CD4-positive, CD25-positive, alpha-beta regulatory T cell (primary cell): ENCODE results near the gene GOLGA8R. TPM values are rescaled to one million over a fixed set of nuclear protein-coding genes. Genes with fewer than 3 reads are reported as not detected.
"Not testable (repeated sequence)": the region's sequence is repeated elsewhere in the genome, so short reads cannot be mapped to it uniquely, and the experiment has no call there.

Source experiments
- ATAC-seq, 2 donors: fragments of 150-1000 bp; cut with Tn5 transposase; one replicate each; pipeline ENCODE4 v1.10.0; 2021; ENCODE audit warnings: low read depth in 2 of 2, moderate number of reproducible peaks in 2 of 2, moderate library complexity in 1 of 2
- DNase-seq, 3 donors: peaks; one replicate each; pipeline versions ENCODE4 v3.0.0 to v3.0.0-alpha.2; 2012 to 2022; ENCODE audit warnings: mixed read lengths in 1 of 3
- H3K27ac ChIP-seq: one replicate; pipeline ENCODE4 v1.7.0; 2013; ENCODE audit warnings: mild to moderate bottlenecking, low read length; ENCODE audit not compliant: insufficient read depth, poor library complexity, severe bottlenecking
- H3K27me3 ChIP-seq: one replicate; pipeline ENCODE4 v1.7.0; 2013; ENCODE audit warnings: low read length; ENCODE audit not compliant: control insufficient read depth, insufficient read depth
- H3K36me3 ChIP-seq: one replicate; pipeline ENCODE4 v1.7.0; 2013; ENCODE audit warnings: mild to moderate bottlenecking, low read length, moderate library complexity; ENCODE audit not compliant: control insufficient read depth, insufficient read depth
- H3K4me1 ChIP-seq: 2 replicates; pipeline ENCODE4 v1.7.0; 2013; ENCODE audit warnings: mild to moderate bottlenecking, low read length; ENCODE audit not compliant: insufficient read depth, control insufficient read depth, poor library complexity, severe bottlenecking
- H3K4me3 ChIP-seq: one replicate; pipeline ENCODE4 v1.7.0; 2013; ENCODE audit warnings: low read depth, mild to moderate bottlenecking, low read length, moderate library complexity
- H3K9me3 ChIP-seq, 2 experiments: 1 replicate in 1 of 2; 2 replicates in 1 of 2; pipeline ENCODE4 v1.7.0; 2013; ENCODE audit warnings: low read length in 2 of 2, mild to moderate bottlenecking in 1 of 2, moderate library complexity in 1 of 2; ENCODE audit not compliant: control insufficient read depth in 2 of 2
- H3K27ac Mint-ChIP-seq, 3 donors: one replicate each; pipeline ENCODE4 v1.8.0; 2020 to 2022; ENCODE audit warnings: mild to moderate bottlenecking in 3 of 3, mixed read lengths in 3 of 3, moderate library complexity in 2 of 3
- H3K27me3 Mint-ChIP-seq: one replicate; pipeline ENCODE4 v1.8.0; 2022; ENCODE audit warnings: mild to moderate bottlenecking, mixed read lengths
- H3K36me3 Mint-ChIP-seq: one replicate; pipeline ENCODE4 v1.8.0; 2020; ENCODE audit warnings: mixed read lengths
- H3K4me1 Mint-ChIP-seq, 4 donors: one replicate each; pipeline ENCODE4 v1.8.0; 2020 to 2022; ENCODE audit warnings: mixed read lengths in 4 of 4, mild to moderate bottlenecking in 1 of 4
- H3K4me3 Mint-ChIP-seq, 4 donors: one replicate each; pipeline ENCODE4 v1.8.0; 2020 to 2022; ENCODE audit warnings: mild to moderate bottlenecking in 4 of 4, mixed read lengths in 4 of 4, moderate library complexity in 3 of 4
- H3K9me3 Mint-ChIP-seq, 7 donors: one replicate each; pipeline ENCODE4 v1.8.0; 2020 to 2022; ENCODE audit warnings: mixed read lengths in 7 of 7, mild to moderate bottlenecking in 3 of 7, moderate library complexity in 2 of 7
- polyA plus RNA-seq, 4 donors: library from polyadenylated mRNA; unstranded; fragments of 300-500 nt; fragmentation: Illumina TruSeq; gene quantifications; one replicate each; pipeline ENCODE4 v1.2.3, GENCODE V29; 2021
- total RNA-seq: library from RNA; stranded (reverse); gene quantifications from one replicate; pipeline ENCODE4 v1.2.3, GENCODE V29; 2022

Gene GOLGA8R
- total and polyA plus RNA-seq, 5 donors from 2014 or later, result 0.08 to 0.69 TPM; not detected in 3

- H3K9me3 ChIP-seq, H3K4me1 ChIP-seq, H3K4me3 Mint-ChIP-seq, H3K27ac ChIP-seq, H3K27me3 Mint-ChIP-seq, H3K9me3 Mint-ChIP-seq, H3K27ac Mint-ChIP-seq, H3K27me3 ChIP-seq, ATAC-seq, H3K4me1 Mint-ChIP-seq, H3K4me3 ChIP-seq, H3K36me3 ChIP-seq, DNase-seq, H3K36me3 Mint-ChIP-seq: not testable (repeated sequence)
These were observed 45.8 kb downstream of the GOLGA8R start for GRCh38 chr15:30368271-30368670.

DNA sequence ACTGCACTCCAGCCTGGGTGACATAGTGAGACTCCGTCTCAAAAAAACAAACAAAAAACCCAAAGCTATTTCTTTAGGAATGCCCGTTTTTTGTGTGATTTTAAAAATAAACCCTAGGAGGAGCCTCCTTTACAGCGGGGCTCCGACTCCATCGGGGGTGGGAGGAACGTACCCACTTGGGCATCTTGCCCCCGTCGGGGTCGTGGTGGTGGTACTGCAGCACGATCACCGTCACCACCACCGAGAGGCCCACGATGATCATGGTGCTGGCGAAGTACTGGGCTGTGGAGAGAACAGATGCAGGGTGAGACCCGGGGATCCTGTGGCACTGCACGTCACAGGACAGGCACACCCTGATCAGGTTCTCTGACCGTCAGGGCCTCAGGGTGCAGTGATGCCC is 46.8 kb downstream of the GOLGA8R start:
- not testable (repeated sequence) for DNase-seq

GRCh38 chr15:30361404-30361803 is 52.7 kb downstream of the GOLGA8R start:
- H3K4me3 ChIP-seq, H3K4me3 Mint-ChIP-seq, H3K36me3 ChIP-seq, H3K27ac Mint-ChIP-seq, H3K27me3 ChIP-seq, H3K4me1 ChIP-seq, H3K9me3 ChIP-seq, H3K9me3 Mint-ChIP-seq, DNase-seq, H3K27ac ChIP-seq, H3K4me1 Mint-ChIP-seq, H3K36me3 Mint-ChIP-seq, H3K27me3 Mint-ChIP-seq: not testable (repeated sequence)
- ATAC-seq, result peak in 1 of 2 donors; percentile 53

More for the DNA sequence above, 46.8 kb downstream of the GOLGA8R start:
- H3K36me3 Mint-ChIP-seq, H3K27ac ChIP-seq, H3K9me3 ChIP-seq, H3K4me1 ChIP-seq, H3K4me3 ChIP-seq, H3K4me3 Mint-ChIP-seq, H3K36me3 ChIP-seq, ATAC-seq, H3K27me3 ChIP-seq, H3K27me3 Mint-ChIP-seq, H3K4me1 Mint-ChIP-seq, H3K9me3 Mint-ChIP-seq, H3K27ac Mint-ChIP-seq: not testable (repeated sequence)

- H3K4me1 Mint-ChIP-seq, ATAC-seq: not testable (repeated sequence)
These were observed 53.1 kb downstream of the GOLGA8R start for GRCh38 chr15:30360990-30361389.

GRCh38 chr15:30355043-30355442 is 59.0 kb downstream of the GOLGA8R start:
- H3K4me3 Mint-ChIP-seq, H3K9me3 Mint-ChIP-seq, DNase-seq, ATAC-seq, H3K4me1 ChIP-seq, H3K27ac ChIP-seq, H3K36me3 ChIP-seq, H3K4me3 ChIP-seq, H3K9me3 ChIP-seq, H3K27me3 Mint-ChIP-seq, H3K27ac Mint-ChIP-seq, H3K27me3 ChIP-seq, H3K4me1 Mint-ChIP-seq, H3K36me3 Mint-ChIP-seq: not testable (repeated sequence)

More at GRCh38 chr15:30360990-30361389, 53.1 kb downstream of the GOLGA8R start:
- H3K36me3 Mint-ChIP-seq, H3K4me3 ChIP-seq, H3K9me3 ChIP-seq, H3K27ac ChIP-seq, H3K27ac Mint-ChIP-seq, H3K36me3 ChIP-seq, H3K27me3 Mint-ChIP-seq, DNase-seq, H3K4me3 Mint-ChIP-seq, H3K27me3 ChIP-seq, H3K4me1 ChIP-seq, H3K9me3 Mint-ChIP-seq: not testable (repeated sequence)

Other genes starting within 250 kb of the GOLGA8R start
- 0.59 TPM for gene CHRFAM7A, start 20.7 kb downstream of the GOLGA8R start, total RNA-seq
- gene CHRFAM7A, start 20.7 kb downstream of the GOLGA8R start, polyA plus RNA-seq, result 1 to 10 TPM in 1 of 4 donors, under 1 TPM in 3; 0.16 to 3.4 (median 0.42) TPM
- gene GOLGA8Q, start 137.8 kb upstream of the GOLGA8R start, total RNA-seq, result 0.52 TPM
- gene GOLGA8Q, start 137.8 kb upstream of the GOLGA8R start, polyA plus RNA-seq, result not detected
- gene GOLGA8H, start 189.8 kb upstream of the GOLGA8R start, total RNA-seq, result not detected
- not detected for gene GOLGA8H, start 189.8 kb upstream of the GOLGA8R start, polyA plus RNA-seq